ENCODE results near the gene UCK1.

UCK1 gene

DNA sequence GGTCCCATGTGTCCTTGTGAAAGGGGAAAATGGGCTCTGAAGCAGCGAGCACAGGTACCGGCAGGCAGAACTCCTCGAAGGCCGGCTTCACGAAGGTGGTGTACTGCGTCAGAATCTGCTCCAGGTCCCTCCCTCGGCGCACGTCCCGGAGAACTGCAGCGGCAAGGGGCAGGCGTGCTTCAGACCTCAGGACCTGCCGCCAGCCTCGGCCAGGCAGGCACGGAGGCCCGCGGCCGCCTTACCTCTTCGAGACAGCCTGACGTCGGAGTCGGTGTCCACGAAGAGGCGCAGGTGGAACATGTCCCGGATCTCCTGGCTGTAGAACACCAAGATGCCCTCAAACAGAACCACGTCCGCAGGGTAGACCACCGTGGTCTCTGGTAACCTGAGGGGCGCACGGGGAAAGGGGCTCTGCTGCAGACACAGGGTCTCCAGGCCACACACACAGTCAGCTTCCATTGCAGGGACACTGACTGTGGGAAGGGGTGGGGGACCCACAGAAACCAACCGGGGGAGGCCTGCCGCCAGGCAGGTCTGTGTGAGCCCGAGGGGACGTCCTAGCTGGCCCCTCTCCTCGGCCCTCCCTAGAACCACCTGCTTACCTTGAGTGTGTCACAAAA is 2.1 kb downstream of the UCK1 start:
- peaks cover 55% of the 10 kb centered on the region; the same call in 1 of the 2 replicates for H3K36me3 ChIP-seq (ENCODE audit: insufficient read depth, low read length)
- no peaks in the 10 kb centered on the region for H3F3A ChIP-seq (ENCODE audit: insufficient read depth, low read length)
- no peaks in the 10 kb centered on the region for H3K9me3 ChIP-seq (ENCODE audit: low read length)
- TF ChIP-seq EZH2 (IDR thresholded peaks at IDR 0.05; ENCODE audit: borderline replicate concordance, low read length): no peak
- TF ChIP-seq, protein P1, sequence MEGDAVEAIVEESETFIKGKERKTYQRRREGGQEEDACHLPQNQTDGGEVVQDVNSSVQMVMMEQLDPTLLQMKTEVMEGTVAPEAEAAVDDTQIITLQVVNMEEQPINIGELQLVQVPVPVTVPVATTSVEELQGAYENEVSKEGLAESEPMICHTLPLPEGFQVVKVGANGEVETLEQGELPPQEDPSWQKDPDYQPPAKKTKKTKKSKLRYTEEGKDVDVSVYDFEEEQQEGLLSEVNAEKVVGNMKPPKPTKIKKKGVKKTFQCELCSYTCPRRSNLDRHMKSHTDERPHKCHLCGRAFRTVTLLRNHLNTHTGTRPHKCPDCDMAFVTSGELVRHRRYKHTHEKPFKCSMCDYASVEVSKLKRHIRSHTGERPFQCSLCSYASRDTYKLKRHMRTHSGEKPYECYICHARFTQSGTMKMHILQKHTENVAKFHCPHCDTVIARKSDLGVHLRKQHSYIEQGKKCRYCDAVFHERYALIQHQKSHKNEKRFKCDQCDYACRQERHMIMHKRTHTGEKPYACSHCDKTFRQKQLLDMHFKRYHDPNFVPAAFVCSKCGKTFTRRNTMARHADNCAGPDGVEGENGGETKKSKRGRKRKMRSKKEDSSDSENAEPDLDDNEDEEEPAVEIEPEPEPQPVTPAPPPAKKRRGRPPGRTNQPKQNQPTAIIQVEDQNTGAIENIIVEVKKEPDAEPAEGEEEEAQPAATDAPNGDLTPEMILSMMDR (IDR thresholded peaks at IDR 0.05; ENCODE audit: low read length): no peak
- H3K4me1 ChIP-seq (ENCODE audit: insufficient read depth, low read length, severe bottlenecking): peaks cover 14% of the 10 kb centered on the region
- no peak overlapping the region for H3K4me2 ChIP-seq (ENCODE audit: low read length)
- H3K9me2 ChIP-seq (ENCODE audit: low read depth, low read length): no peaks in the 10 kb centered on the region
- H4K20me1 ChIP-seq (ENCODE audit: insufficient read depth, low read length): no peaks in the 10 kb centered on the region
- H3K4me3 ChIP-seq (ENCODE audit: low read depth, low read length, poor library complexity, severe bottlenecking): no peak overlapping the region
- H3K27me3 ChIP-seq (ENCODE audit: insufficient read depth, low read length): no peaks in the 10 kb centered on the region
- H3K27ac ChIP-seq (ENCODE audit: low read depth, low read length, poor library complexity, severe bottlenecking): no peak overlapping the region
- no peak overlapping the region for H2AFZ ChIP-seq (ENCODE audit: low read length)
- no peak overlapping the region for H3K9ac ChIP-seq (ENCODE audit: low read length)
- H3K79me2 ChIP-seq (ENCODE audit: insufficient read depth, low read length): no peaks in the 10 kb centered on the region

DNA sequence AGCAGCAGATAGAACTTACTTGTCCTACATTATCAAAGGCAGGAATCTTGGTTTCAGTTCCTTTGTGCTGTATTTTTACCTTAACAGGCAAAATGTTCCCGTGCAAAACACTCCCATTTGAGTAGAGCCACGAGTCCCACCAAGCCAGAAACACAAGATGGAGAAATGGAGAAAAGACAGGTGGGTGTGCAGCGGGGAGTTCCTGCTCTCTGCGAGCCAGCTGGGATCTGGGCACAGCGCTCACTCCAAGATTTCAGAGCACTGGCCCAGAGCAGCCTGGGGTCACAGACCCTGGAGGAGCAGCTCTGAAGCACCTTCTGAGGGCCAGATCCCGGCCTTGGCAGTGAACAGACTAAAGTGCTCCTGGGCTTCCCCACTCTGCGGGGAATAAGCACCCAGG is 2.9 kb downstream of the UCK1 start:
- no peak for TF ChIP-seq EZH2 (IDR thresholded peaks at IDR 0.05; ENCODE audit: borderline replicate concordance, low read length)
- TF ChIP-seq, protein P1 (IDR thresholded peaks at IDR 0.05; ENCODE audit: low read length): no peak
- H3K4me2 ChIP-seq (ENCODE audit: low read length): no peak overlapping the region
- no peak overlapping the region for H3K27ac ChIP-seq (ENCODE audit: low read depth, low read length, poor library complexity, severe bottlenecking)

DNA sequence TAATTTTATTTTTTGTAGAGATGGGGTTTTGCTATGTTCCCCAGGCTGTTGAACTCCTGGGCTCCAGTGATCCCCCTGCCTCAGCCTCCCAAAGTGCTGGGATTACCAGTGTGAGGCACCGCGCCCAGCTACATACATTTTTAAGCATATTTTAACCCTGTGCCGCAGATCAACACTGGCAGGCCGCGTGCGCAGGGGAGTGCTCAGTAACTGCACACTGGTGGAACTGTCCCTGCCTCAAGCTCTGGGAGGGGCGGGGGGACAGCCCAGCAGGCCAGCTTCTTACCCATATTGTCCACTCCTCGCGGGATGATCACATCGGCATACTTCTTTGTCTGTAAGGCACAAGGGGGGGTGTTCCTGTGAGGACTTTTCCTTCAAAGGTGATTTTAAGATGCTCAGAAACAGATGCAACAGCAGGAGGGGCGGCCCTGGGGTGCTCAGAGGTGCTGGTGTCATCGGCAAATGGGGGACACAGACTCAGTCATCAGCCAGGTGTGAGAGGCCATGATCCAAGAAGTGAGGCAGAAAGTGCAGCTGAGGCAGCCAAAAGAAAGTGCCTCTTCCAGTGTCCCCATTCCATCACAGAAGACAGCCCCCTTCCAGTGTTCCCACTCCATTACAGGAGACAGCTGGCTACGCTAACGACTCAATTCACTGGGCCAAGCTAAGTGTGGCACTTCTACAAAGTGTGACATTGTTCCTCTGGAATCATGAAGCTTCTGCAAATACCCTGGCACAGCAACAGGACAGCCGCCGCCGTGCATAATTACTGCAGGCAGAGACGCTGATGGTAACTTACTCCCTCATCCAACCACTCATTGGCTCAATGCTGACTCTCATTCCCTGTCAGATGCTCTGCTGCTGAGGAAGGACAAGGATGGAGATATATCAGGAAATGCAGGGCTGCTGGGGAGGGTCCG is 5.2 kb downstream of the UCK1 start:
- Histone ChIP-seq H3K9me2 (ENCODE audit: low read depth, low read length) (no peaks in the 10 kb centered on the region), H3K4me2 (ENCODE audit: low read length) (no peak overlapping the region), H3K27me3 (ENCODE audit: insufficient read depth, low read length) (no peaks in the 10 kb centered on the region), H2AFZ (ENCODE audit: low read length) (no peak overlapping the region), H3K36me3 (ENCODE audit: insufficient read depth, low read length) (peaks cover 75% of the 10 kb centered on the region; the same call in 1 of the 2 replicates), H3K4me3 (ENCODE audit: low read depth, low read length, poor library complexity, severe bottlenecking) (no peak overlapping the region), H4K20me1 (ENCODE audit: insufficient read depth, low read length) (no peaks in the 10 kb centered on the region), H3K4me1 (ENCODE audit: insufficient read depth, low read length, severe bottlenecking) (peaks cover 9% of the 10 kb centered on the region), H3K27ac (ENCODE audit: low read depth, low read length, poor library complexity, severe bottlenecking) (no peak overlapping the region), H3F3A (ENCODE audit: insufficient read depth, low read length) (no peaks in the 10 kb centered on the region), H3K9ac (ENCODE audit: low read length) (no peak overlapping the region), H3K79me2 (ENCODE audit: insufficient read depth, low read length) (no peaks in the 10 kb centered on the region), H3K9me3 (ENCODE audit: low read length) (no peaks in the 10 kb centered on the region)
- TF ChIP-seq, protein P1 (IDR thresholded peaks at IDR 0.05; ENCODE audit: low read length): no peak
- TF ChIP-seq EZH2 (IDR thresholded peaks at IDR 0.05; ENCODE audit: borderline replicate concordance, low read length): no peak

More for the DNA sequence above, 2.9 kb downstream of the UCK1 start:
- H3F3A ChIP-seq (ENCODE audit: insufficient read depth, low read length): no peaks in the 10 kb centered on the region
- peaks cover 63% of the 10 kb centered on the region; the same call in 1 of the 2 replicates for H3K36me3 ChIP-seq (ENCODE audit: insufficient read depth, low read length)
- no peaks in the 10 kb centered on the region for H3K27me3 ChIP-seq (ENCODE audit: insufficient read depth, low read length)
- no peak overlapping the region for H3K9ac ChIP-seq (ENCODE audit: low read length)
- no peaks in the 10 kb centered on the region for H4K20me1 ChIP-seq (ENCODE audit: insufficient read depth, low read length)
- no peaks in the 10 kb centered on the region for H3K9me2 ChIP-seq (ENCODE audit: low read depth, low read length)
- H3K4me3 ChIP-seq (ENCODE audit: low read depth, low read length, poor library complexity, severe bottlenecking): no peak overlapping the region
- H3K9me3 ChIP-seq (ENCODE audit: low read length): no peaks in the 10 kb centered on the region
- no peaks in the 10 kb centered on the region for H3K79me2 ChIP-seq (ENCODE audit: insufficient read depth, low read length)
- H2AFZ ChIP-seq (ENCODE audit: low read length): no peak overlapping the region
- peaks cover 14% of the 10 kb centered on the region for H3K4me1 ChIP-seq (ENCODE audit: insufficient read depth, low read length, severe bottlenecking)
